DMS53 treated with DMSO at 0.1 percent for 48 hours (cell line): ENCODE measurements around the gene RNF128.
A peak's percentile ranks its signal among the peaks of the same experiment; 100 is the strongest.

Source experiments
- DNase-seq: peaks from one replicate; lab custom pipeline; 2025; ENCODE audit not compliant: unreplicated experiment; lab: John Stamatoyannopoulos, UW

RNF128 gene

GRCh38 chrX:106726485-106727437 is at the start of gene RNF128:
RNF128 (plus strand) TSS chrX:106726701; CDS start chrX:106726914, 213 bp downstream.
- peak; percentile 73 for DNase-seq

GRCh38 chrX:106680716-106681115 is 45.8 kb upstream of the RNF128 start:
- DNase-seq, result no peak

GRCh38 chrX:106684207-106684606 is 42.3 kb upstream of the RNF128 start:
- no peak for DNase-seq

GRCh38 chrX:106692425-106693065 is 34.0 kb upstream of the RNF128 start:
- DNase-seq, result peak; percentile 3

GRCh38 chrX:106696502-106696901 is 30.0 kb upstream of the RNF128 start:
- no peak for DNase-seq

GRCh38 chrX:106698693-106699092 is 27.8 kb upstream of the RNF128 start:
- no peak for DNase-seq

- DNase-seq, result no peak
Observed at GRCh38 chrX:106702636-106703035, 23.9 kb upstream of the RNF128 start.

- no peak for DNase-seq
Observed at GRCh38 chrX:106706466-106706865, 20.0 kb upstream of the RNF128 start.

- no peak for DNase-seq
Observed at GRCh38 chrX:106707771-106708454, 18.6 kb upstream of the RNF128 start.

GRCh38 chrX:106710771-106711170 is 15.7 kb upstream of the RNF128 start:
- DNase-seq, result no peak

DNA sequence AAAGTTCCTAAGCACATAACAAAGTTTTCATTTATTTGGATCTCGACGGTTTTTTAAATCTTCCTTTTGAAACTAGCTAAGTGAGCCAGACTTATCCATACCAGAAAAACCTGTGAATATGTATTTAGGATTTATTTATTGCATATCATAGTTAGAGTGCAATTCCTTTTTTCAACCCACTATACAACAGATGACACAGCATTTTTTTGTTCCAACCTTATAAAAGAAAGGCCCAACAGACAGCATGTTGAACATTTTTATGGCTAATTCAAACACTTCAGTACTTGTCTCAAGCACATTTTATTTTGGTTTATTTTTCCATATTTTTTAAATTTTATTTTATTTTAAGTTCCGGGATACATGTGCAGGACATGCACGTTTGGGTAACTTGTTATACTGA is 15.1 kb upstream of the RNF128 start:
- no peak for DNase-seq

GRCh38 chrX:106716004-106716403 is 10.5 kb upstream of the RNF128 start:
- DNase-seq, result peak; percentile 21

DNA sequence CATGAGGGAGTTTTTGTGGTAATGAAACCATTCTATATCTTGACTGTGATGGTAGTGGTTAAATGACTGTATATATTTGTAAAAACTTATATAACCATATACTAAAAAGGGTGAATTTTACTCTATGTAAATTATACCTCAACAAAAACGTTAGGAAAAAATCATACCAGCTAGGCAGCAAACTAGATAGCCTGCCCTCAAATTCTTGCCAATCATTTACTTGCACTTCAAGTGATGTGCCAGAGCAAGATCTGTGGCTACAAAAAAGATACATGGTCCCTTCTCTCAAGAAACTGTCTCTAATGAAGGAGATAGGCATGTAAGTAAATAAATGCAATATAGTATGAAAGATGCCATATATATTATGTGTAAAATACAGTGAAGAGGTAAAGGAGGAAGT is 10.0 kb upstream of the RNF128 start:
- peak; percentile 6 for DNase-seq

GRCh38 chrX:106718709-106719108 is 7.8 kb upstream of the RNF128 start:
- DNase-seq, result peak; percentile 47

DNA sequence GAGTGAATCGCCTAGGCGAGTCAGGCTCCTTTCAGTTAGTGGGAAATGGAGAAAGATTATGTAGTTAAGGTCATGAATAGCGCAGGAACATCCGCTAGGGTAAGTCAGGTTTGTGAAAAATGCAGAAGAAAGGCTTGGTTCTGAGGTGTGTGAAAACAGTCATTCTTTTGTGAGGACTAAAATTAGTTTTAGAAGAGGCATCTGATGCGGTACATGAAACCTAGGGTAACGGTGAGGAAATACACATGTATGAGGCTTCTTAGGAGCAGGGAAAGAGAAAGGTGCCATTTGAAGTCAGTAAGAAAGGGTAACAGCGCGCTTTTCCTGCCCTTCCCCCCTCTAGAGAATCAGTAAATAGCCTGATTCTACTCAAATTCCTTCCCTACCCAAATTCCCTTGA is 570 bp upstream of the RNF128 start:
- DNase-seq, result peak; percentile 1

DNA sequence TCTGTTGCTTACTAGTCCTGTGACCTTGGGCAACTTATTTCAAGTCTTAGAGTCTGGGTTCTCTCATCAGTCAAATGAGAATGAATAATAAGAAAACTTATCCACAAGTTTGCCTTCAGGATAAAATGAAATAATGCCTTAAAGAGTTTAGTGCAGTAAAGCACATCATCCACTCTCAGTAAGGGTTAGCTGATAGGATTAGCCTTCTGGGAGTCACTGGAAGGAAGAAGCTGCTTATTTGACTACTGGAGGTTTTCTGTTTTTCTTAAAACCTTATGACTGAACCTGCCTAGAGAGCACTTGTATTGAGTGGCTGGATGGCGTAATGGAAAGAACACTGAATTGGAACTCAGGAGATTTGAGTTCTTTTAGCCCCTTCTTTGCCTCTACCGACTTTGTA is 1.8 kb downstream of the RNF128 start:
- peak; percentile 11 for DNase-seq

- DNase-seq, result no peak
Observed at GRCh38 chrX:106730401-106730800, 3.9 kb downstream of the RNF128 start.

DNA sequence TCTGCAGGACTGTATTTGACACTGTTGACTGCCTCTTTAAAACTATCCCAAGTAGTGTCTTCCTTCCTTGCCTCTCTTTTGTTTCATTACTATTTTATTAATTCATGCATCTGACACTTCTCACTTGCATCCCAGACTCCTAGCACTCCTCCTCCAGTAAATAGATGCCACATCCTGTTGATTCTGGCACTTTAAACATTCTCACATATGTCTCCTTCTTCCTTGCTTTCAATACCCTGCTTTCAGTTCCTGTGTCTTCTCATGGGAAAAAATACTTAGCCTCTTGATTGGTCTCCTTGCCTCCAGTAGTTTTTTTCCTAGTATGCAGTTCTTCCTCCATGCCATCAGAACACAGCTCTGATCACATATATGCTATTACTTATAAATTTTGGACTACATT is 5.1 kb downstream of the RNF128 start:
- no peak for DNase-seq

GRCh38 chrX:106734827-106735226 is 8.3 kb downstream of the RNF128 start:
- DNase-seq, result no peak

- DNase-seq, result no peak
Observed at GRCh38 chrX:106740193-106740780, 13.8 kb downstream of the RNF128 start.

- DNase-seq, result no peak
Observed at GRCh38 chrX:106742193-106742592, 15.7 kb downstream of the RNF128 start.
